ENCODE data around the gene ACVR1C. TPM values are rescaled to one million over a fixed set of nuclear protein-coding genes. Genes with fewer than 3 reads are reported as not detected.

Gene ACVR1C
- total RNA-seq, 1 experiment from 2014 or later, result 2.1 TPM

GRCh38 chr2:157504623-157505022, 124.0 kb downstream of the ACVR1C start:
- intact Hi-C loops (cut with micrococcal nuclease; ENCODE audit: unreplicated experiment), result no loop called here
- H3K9me3 ChIP-seq, result no peaks in the 10 kb centered on the region
- H3K9me3 Mint-ChIP-seq (ENCODE audit: unreplicated experiment), result no peaks in the 10 kb centered on the region
- no TSS peak for BruUV-seq (replicated peaks)
- no peaks in the 10 kb centered on the region for H3K36me3 Mint-ChIP-seq (ENCODE audit: insufficient read depth, unreplicated experiment)
- no peaks in the 10 kb centered on the region for H3K36me3 ChIP-seq (ENCODE audit: control insufficient read depth, insufficient read depth, low read length)
- no peak overlapping the region for H3K4me3 ChIP-seq (ENCODE audit: low read depth, low read length)
- no peaks in the 10 kb centered on the region for H3K27me3 ChIP-seq (replicated peaks; ENCODE audit: control insufficient read depth, insufficient read depth, low read length)
- no peak for DNase-seq
- no peaks in the 10 kb centered on the region for H3K27me3 Mint-ChIP-seq (ENCODE audit: insufficient read depth, unreplicated experiment)
- H3K4me1 ChIP-seq, result no peaks in the 10 kb centered on the region
- no peak overlapping the region for H3K27ac Mint-ChIP-seq (ENCODE audit: unreplicated experiment)
- ChIA-PET POLR2A (interaction anchor here (0.6 kb wide), 1 partner anchor 123 kb away, joined by 3 read pairs; no protein-coding TSS in a partner anchor), CTCF (no interaction called here)
- H3K4me1 Mint-ChIP-seq (ENCODE audit: low read depth, unreplicated experiment), result no peaks in the 10 kb centered on the region
- no peak for TF ChIP-seq CTCF (IDR thresholded peaks at IDR 0.05; ENCODE audit: insufficient read depth in 1 of 2, low read depth in 1 of 2, low read length in 1 of 2, severe bottlenecking in 1 of 2, unreplicated experiment in 1 of 2)
- no peak overlapping the region for H3K4me3 Mint-ChIP-seq (ENCODE audit: unreplicated experiment)

GRCh38 chr2:157501026-157501425, 127.6 kb downstream of the ACVR1C start:
- Mint-ChIP-seq H3K9me3 (ENCODE audit: unreplicated experiment) (no peaks in the 10 kb centered on the region), H3K27me3 (ENCODE audit: insufficient read depth, unreplicated experiment) (no peaks in the 10 kb centered on the region), H3K27ac (ENCODE audit: unreplicated experiment) (no peak overlapping the region), H3K4me3 (ENCODE audit: unreplicated experiment) (no peak overlapping the region), H3K36me3 (ENCODE audit: insufficient read depth, unreplicated experiment) (no peaks in the 10 kb centered on the region), H3K4me1 (ENCODE audit: low read depth, unreplicated experiment) (no peaks in the 10 kb centered on the region)
- no peaks in the 10 kb centered on the region for H3K4me1 ChIP-seq
- ChIA-PET POLR2A (no interaction called here), CTCF (no interaction called here)
- H3K27me3 ChIP-seq (replicated peaks; ENCODE audit: control insufficient read depth, insufficient read depth, low read length), result no peaks in the 10 kb centered on the region
- no peak for DNase-seq
- H3K9me3 ChIP-seq, result no peaks in the 10 kb centered on the region
- no peaks in the 10 kb centered on the region for H3K36me3 ChIP-seq (ENCODE audit: control insufficient read depth, insufficient read depth, low read length)
- BruUV-seq (replicated peaks), result no TSS peak
- H3K4me3 ChIP-seq (ENCODE audit: low read depth, low read length), result no peak overlapping the region
- intact Hi-C loops (cut with micrococcal nuclease; ENCODE audit: unreplicated experiment), result no loop called here
- TF ChIP-seq CTCF (IDR thresholded peaks at IDR 0.05; ENCODE audit: insufficient read depth in 1 of 2, low read depth in 1 of 2, low read length in 1 of 2, severe bottlenecking in 1 of 2, unreplicated experiment in 1 of 2), result no peak

GRCh38 chr2:157500334-157500733, 128.3 kb downstream of the ACVR1C start:
- Mint-ChIP-seq H3K9me3 (ENCODE audit: unreplicated experiment) (no peaks in the 10 kb centered on the region), H3K27ac (ENCODE audit: unreplicated experiment) (no peak overlapping the region), H3K4me3 (ENCODE audit: unreplicated experiment) (no peak overlapping the region), H3K27me3 (ENCODE audit: insufficient read depth, unreplicated experiment) (no peaks in the 10 kb centered on the region), H3K36me3 (ENCODE audit: insufficient read depth, unreplicated experiment) (no peaks in the 10 kb centered on the region), H3K4me1 (ENCODE audit: low read depth, unreplicated experiment) (no peaks in the 10 kb centered on the region)
- intact Hi-C loops (cut with micrococcal nuclease; ENCODE audit: unreplicated experiment), result no loop called here
- no peak for TF ChIP-seq CTCF (IDR thresholded peaks at IDR 0.05; ENCODE audit: insufficient read depth in 1 of 2, low read depth in 1 of 2, low read length in 1 of 2, severe bottlenecking in 1 of 2, unreplicated experiment in 1 of 2)
- H3K4me3 ChIP-seq (ENCODE audit: low read depth, low read length), result no peak overlapping the region
- no peak for DNase-seq
- ChIA-PET POLR2A (no interaction called here), CTCF (no interaction called here)
- H3K27me3 ChIP-seq (replicated peaks; ENCODE audit: control insufficient read depth, insufficient read depth, low read length), result no peaks in the 10 kb centered on the region
- H3K9me3 ChIP-seq, result no peaks in the 10 kb centered on the region
- no TSS peak for BruUV-seq (replicated peaks)
- H3K36me3 ChIP-seq (ENCODE audit: control insufficient read depth, insufficient read depth, low read length), result no peaks in the 10 kb centered on the region
- no peaks in the 10 kb centered on the region for H3K4me1 ChIP-seq

Data from Caco-2 (cell line).